ENCODE data around the gene HNRNPR.

- TF ChIP-seq NFRKB (IDR thresholded peaks at IDR 0.05) (no peak), FOXM1 (IDR thresholded peaks at IDR 0.05; ENCODE audit: borderline replicate concordance) (no peak), FOXA1 (IDR thresholded peaks at IDR 0.05) (no peak), BHLHE40 (IDR thresholded peaks at IDR 0.05; ENCODE audit: borderline replicate concordance) (no peak), FOXK2 (IDR thresholded peaks at IDR 0.05) (no peak), HDGF (IDR thresholded peaks at IDR 0.05; ENCODE audit: borderline replicate concordance) (no peak), SP1 (IDR thresholded peaks at IDR 0.05) (no peak)
Observed at GRCh38 chr1:23383577-23384311, 39.7 kb upstream of the HNRNPR start.

Data from HEK293T (cell line).